GM23338 (cell line): ENCODE data around the gene MRPL34.

Experiments
- CREB1 ChIP-seq: fragments of 250-450 bp; sonication (Bioruptor Pico); IDR thresholded peaks from 2 replicates; pipeline ENCODE4 v1.5.0; 2020; ENCODE audit warnings: low read depth, mild to moderate bottlenecking, moderate library complexity
- ETS1 ChIP-seq: IDR thresholded peaks from 2 replicates; pipeline ENCODE4 v1.6.1; 2016; ENCODE audit warnings: antibody characterized with exemption
- EZH2 ChIP-seq: fragments of 200-600 bp; sonication (generic); IDR thresholded peaks from one replicate; pipeline ENCODE4 v1.8.0; 2017; ENCODE audit warnings: antibody characterized with exemption, mild to moderate bottlenecking, low read depth; ENCODE audit not compliant: unreplicated experiment
- EZH2phosphoT487 ChIP-seq: fragments of 200-600 bp; sonication (generic); IDR thresholded peaks from one replicate; pipeline ENCODE4 v1.8.1; 2018; ENCODE audit warnings: antibody characterized with exemption; ENCODE audit not compliant: unreplicated experiment
- JUNB ChIP-seq: IDR thresholded peaks from one replicate; pipeline ENCODE4 v1.6.1; 2016; ENCODE audit warnings: antibody characterized with exemption; ENCODE audit not compliant: unreplicated experiment
- POLR2AphosphoS5 ChIP-seq: IDR thresholded peaks from 2 replicates; pipeline ENCODE4 v1.6.1; 2016; ENCODE audit warnings: antibody characterized with exemption, low read depth
- ZNF114 ChIP-seq: fragments of 250-450 bp; sonication (Bioruptor Pico); IDR thresholded peaks from 2 replicates; pipeline ENCODE4 v1.5.0; 2020; ENCODE audit warnings: mild to moderate bottlenecking, moderate library complexity
- ZNF331 ChIP-seq: fragments of 250-450 bp; sonication (Bioruptor Pico); IDR thresholded peaks from 2 replicates; pipeline ENCODE4 v1.5.0; 2020; ENCODE audit warnings: low read depth, mild to moderate bottlenecking, moderate library complexity
- TF ChIP-seq, protein P1 (sequence below), 2 experiments: fragments of 200-600 bp in 1 of 2; sonication (generic) in 1 of 2; conservative IDR thresholded peaks; 2 replicates each; pipeline versions ENCODE4 v1.5.1 to v1.6.1; 2016 to 2017; ENCODE audit warnings: antibody characterized with exemption in 2 of 2, low read depth in 2 of 2, mild to moderate bottlenecking in 2 of 2, moderate library complexity in 1 of 2
- TF ChIP-seq, protein P2 (sequence below): IDR thresholded peaks from one replicate; pipeline ENCODE4 v1.6.1; 2018; ENCODE audit warnings: antibody characterized with exemption; ENCODE audit not compliant: unreplicated experiment

- TF ChIP-seq ZNF331, result no peak
- TF ChIP-seq, protein P1, sequence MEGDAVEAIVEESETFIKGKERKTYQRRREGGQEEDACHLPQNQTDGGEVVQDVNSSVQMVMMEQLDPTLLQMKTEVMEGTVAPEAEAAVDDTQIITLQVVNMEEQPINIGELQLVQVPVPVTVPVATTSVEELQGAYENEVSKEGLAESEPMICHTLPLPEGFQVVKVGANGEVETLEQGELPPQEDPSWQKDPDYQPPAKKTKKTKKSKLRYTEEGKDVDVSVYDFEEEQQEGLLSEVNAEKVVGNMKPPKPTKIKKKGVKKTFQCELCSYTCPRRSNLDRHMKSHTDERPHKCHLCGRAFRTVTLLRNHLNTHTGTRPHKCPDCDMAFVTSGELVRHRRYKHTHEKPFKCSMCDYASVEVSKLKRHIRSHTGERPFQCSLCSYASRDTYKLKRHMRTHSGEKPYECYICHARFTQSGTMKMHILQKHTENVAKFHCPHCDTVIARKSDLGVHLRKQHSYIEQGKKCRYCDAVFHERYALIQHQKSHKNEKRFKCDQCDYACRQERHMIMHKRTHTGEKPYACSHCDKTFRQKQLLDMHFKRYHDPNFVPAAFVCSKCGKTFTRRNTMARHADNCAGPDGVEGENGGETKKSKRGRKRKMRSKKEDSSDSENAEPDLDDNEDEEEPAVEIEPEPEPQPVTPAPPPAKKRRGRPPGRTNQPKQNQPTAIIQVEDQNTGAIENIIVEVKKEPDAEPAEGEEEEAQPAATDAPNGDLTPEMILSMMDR (conservative IDR thresholded peaks at IDR 0.05; ENCODE audit: low read depth in 2 of 2), result no peak
- TF ChIP-seq, protein P2, sequence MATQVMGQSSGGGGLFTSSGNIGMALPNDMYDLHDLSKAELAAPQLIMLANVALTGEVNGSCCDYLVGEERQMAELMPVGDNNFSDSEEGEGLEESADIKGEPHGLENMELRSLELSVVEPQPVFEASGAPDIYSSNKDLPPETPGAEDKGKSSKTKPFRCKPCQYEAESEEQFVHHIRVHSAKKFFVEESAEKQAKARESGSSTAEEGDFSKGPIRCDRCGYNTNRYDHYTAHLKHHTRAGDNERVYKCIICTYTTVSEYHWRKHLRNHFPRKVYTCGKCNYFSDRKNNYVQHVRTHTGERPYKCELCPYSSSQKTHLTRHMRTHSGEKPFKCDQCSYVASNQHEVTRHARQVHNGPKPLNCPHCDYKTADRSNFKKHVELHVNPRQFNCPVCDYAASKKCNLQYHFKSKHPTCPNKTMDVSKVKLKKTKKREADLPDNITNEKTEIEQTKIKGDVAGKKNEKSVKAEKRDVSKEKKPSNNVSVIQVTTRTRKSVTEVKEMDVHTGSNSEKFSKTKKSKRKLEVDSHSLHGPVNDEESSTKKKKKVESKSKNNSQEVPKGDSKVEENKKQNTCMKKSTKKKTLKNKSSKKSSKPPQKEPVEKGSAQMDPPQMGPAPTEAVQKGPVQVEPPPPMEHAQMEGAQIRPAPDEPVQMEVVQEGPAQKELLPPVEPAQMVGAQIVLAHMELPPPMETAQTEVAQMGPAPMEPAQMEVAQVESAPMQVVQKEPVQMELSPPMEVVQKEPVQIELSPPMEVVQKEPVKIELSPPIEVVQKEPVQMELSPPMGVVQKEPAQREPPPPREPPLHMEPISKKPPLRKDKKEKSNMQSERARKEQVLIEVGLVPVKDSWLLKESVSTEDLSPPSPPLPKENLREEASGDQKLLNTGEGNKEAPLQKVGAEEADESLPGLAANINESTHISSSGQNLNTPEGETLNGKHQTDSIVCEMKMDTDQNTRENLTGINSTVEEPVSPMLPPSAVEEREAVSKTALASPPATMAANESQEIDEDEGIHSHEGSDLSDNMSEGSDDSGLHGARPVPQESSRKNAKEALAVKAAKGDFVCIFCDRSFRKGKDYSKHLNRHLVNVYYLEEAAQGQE, result no peak
- no peak for TF ChIP-seq EZH2phosphoT487
- TF ChIP-seq POLR2AphosphoS5, result no peak
- no peak for TF ChIP-seq EZH2
- TF ChIP-seq JUNB, result no peak
- TF ChIP-seq ZNF114 (CRISPR knock-in tag), result no peak
- no peak for TF ChIP-seq CREB1 (CRISPR knock-in tag)
- no peak for TF ChIP-seq ETS1
These were observed 8.7 kb upstream of the MRPL34 start for GRCh38 chr19:17296976-17297375.
